Measurements from ENCODE around the gene RAD51. TPM values are rescaled to one million over a fixed set of nuclear protein-coding genes. Genes with fewer than 3 reads are reported as not detected.

RAD51 gene
- total RNA-seq = 1.8 TPM

GRCh38 chr15:40694688-40695468 lies at the start of gene RAD51:
RAD51 (plus strand) TSS chr15:40695174; CDS start chr15:40698759, 3,585 bp downstream.

GRCh38 chr15:40754883-40755811 lies 60.2 kb downstream of the RAD51 start, which contains the start of gene RMDN3:
RMDN3 (minus strand) TSS chr15:40755254; CDS start chr15:40754783, 471 bp downstream.

DNA sequence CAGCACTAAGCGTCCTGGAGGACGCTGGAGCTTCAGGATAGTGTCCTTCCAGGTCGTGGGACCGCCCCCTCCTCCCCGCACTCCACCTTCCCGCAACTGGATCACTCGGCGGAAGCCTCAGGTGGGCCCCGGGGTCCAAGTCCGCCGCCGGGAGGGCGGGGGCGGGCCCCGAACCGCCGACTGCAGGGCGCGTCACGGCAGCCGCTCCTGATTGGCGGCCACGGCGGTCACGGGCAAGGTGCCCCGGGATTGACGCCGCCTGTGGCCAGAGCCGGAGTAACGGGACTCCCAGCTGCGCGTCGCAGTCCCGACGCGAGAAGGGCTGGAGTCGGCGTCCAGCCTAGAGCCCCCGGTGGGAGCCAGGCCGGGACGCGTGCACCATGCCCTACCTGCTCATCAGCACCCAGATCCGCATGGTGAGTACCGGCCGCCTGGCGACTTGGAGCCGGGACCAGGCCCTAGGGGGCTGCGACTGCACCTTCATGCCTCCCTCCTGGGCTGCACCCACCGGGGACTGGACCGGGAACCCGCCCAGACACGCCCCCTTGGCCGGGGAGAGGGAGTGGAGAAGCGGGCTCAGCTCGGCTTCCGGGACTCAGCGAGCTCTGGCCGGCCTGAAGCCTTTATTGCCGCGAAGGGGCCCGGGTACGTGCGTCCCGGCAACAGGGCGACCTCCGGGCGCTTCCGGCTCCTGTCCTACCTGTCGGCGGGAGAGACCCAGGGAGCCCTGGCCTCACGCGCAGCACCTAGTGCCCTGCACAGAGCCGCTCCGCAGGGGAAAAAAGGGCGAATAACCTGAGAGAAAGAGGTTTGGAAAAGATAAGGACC lies 69.0 kb downstream of the RAD51 start, which contains the start of gene GCHFR:
Gene GCHFR, plus strand, starts transcription at position 268 of the 828 bp plus-strand sequence. Its CDS starts 113 bp downstream, at position 381.

GRCh38 chr15:40769274-40770146 lies 74.5 kb downstream of the RAD51 start, which contains the start of gene C15orf62:
C15orf62 (plus strand) TSS chr15:40769980; CDS start chr15:40770496, 516 bp downstream.

Small RNA genes within 50 kb of the gene (small RNA-seq; reads per million reads assigned to genes)
- gene SUMO2P15 = not detected

Other genes with a start within 250 kb of the RAD51 start
- 1.8 TPM for gene CHST14, start 224.2 kb upstream of the RAD51 start, total RNA-seq
- 25.1 TPM for gene CCDC32, start 130.1 kb upstream of the RAD51 start, total RNA-seq
- gene RPUSD2, start 125.9 kb upstream of the RAD51 start, total RNA-seq = 11.8 TPM
- 12.0 TPM for gene KNL1, start 100.9 kb upstream of the RAD51 start, total RNA-seq
- gene RMDN3, start 60.1 kb downstream of the RAD51 start, total RNA-seq = 21.2 TPM
- gene GCHFR, start 68.9 kb downstream of the RAD51 start, total RNA-seq = 18.0 TPM
- gene C15orf62, start 74.8 kb downstream of the RAD51 start, total RNA-seq = 0.46 TPM
- 22.4 TPM for gene ZFYVE19, start 111.9 kb downstream of the RAD51 start, total RNA-seq
- gene DNAJC17, start 112.3 kb downstream of the RAD51 start, total RNA-seq = 12.9 TPM
- gene PPP1R14D, start 133.5 kb downstream of the RAD51 start, total RNA-seq = not detected
- 6.9 TPM for gene SPINT1, start 148.9 kb downstream of the RAD51 start, total RNA-seq
- gene RHOV, start 179.1 kb downstream of the RAD51 start, total RNA-seq = 7.4 TPM
- gene VPS18, start 199.3 kb downstream of the RAD51 start, total RNA-seq = 29.5 TPM
- 5.1 TPM for gene DLL4, start 234.2 kb downstream of the RAD51 start, total RNA-seq

Data from diencephalon (tissue), 1 donor.